SK-N-SH (cell line): ENCODE measurements around the gene P3H4. TPM values are rescaled to one million over a fixed set of nuclear protein-coding genes. Genes with fewer than 3 reads are reported as not detected.

Experiments
- CTCF ChIA-PET: fragments of 300-600, 350-600 bp; formaldehyde crosslinking; extraction: SDS; loops from one replicate; lab custom pipeline; 2021; lab: Yijun Ruan, JAX
- POLR2A ChIA-PET: fragments of 350-600 bp; sonication (Branson Sonifier 250); formaldehyde crosslinking; extraction: SDS; loops from one replicate; lab custom pipeline; 2020; ENCODE audit warnings: antibody characterized with exemption, inconsistent platforms; lab: Yijun Ruan, JAX
- DNase-seq: peaks from one replicate; pipeline ENCODE4 v3.0.0; 2012
- H2AFZ ChIP-seq: fragments of 200-600 bp; sonication (generic); 2 replicates; pipeline ENCODE4 v1.8.1; 2016; ENCODE audit warnings: antibody characterized with exemption, mild to moderate bottlenecking, low read depth
- H3F3A ChIP-seq: fragments of 200-600 bp; sonication (generic); replicated peaks from 2 replicates; pipeline ENCODE3; 2016; ENCODE audit warnings: antibody characterized with exemption, mild to moderate bottlenecking; ENCODE audit not compliant: insufficient read depth
- H3K27ac ChIP-seq, 2 experiments: fragments of 200-500 bp in 1 of 2; fragments of 200-600 bp in 1 of 2; sonication (Bioruptor generic) in 1 of 2; sonication (generic), shearing (Covaris generic) in 1 of 2; 2 replicates each; pipeline versions ENCODE4 v1.5.1 to v1.6.1; 2014 to 2016; ENCODE audit warnings: low read depth in 2 of 2, inconsistent platforms in 1 of 2, low read length in 1 of 2, mild to moderate bottlenecking in 1 of 2, mixed read lengths in 1 of 2
- H3K27me3 ChIP-seq: fragments of 200-600 bp; sonication (generic), shearing (Covaris generic); 2 replicates; pipeline ENCODE4 v1.6.1; 2016; ENCODE audit warnings: mixed run types; ENCODE audit not compliant: insufficient read depth
- H3K36me3 ChIP-seq, 2 experiments: fragments of 200-500 bp in 1 of 2; fragments of 200-600 bp in 1 of 2; sonication (Bioruptor generic) in 1 of 2; sonication (generic) in 1 of 2; replicated peaks in 1 of 2; 2 replicates each; pipeline versions ENCODE3 to v1.5.1; 2014 to 2016; ENCODE audit warnings: low read length in 1 of 2, mild to moderate bottlenecking in 1 of 2; ENCODE audit not compliant: insufficient read depth in 2 of 2, control insufficient read depth in 1 of 2
- H3K4me1 ChIP-seq, 2 experiments: fragments of 200-500 bp in 1 of 2; fragments of 200-600 bp in 1 of 2; sonication (Bioruptor generic) in 1 of 2; sonication (generic), shearing (Covaris generic) in 1 of 2; 2 replicates each; pipeline versions ENCODE4 v1.5.1 to v1.6.1; 2014 to 2016; ENCODE audit warnings: low read depth in 1 of 2, low read length in 1 of 2, mixed run types in 1 of 2; ENCODE audit not compliant: insufficient read depth in 2 of 2, control insufficient read depth in 1 of 2
- H3K4me2 ChIP-seq: fragments of 200-600 bp; sonication (generic), shearing (Covaris generic); 2 replicates; pipeline ENCODE4 v1.6.1; 2017; ENCODE audit warnings: mixed run types
- H3K4me3 ChIP-seq, 2 experiments: fragments of 200-500 bp in 1 of 2; fragments of 200-600 bp in 1 of 2; sonication (Bioruptor generic) in 1 of 2; sonication (generic), shearing (Covaris generic) in 1 of 2; 2 replicates each; pipeline versions ENCODE4 v1.5.1 to v1.8.1; 2014 to 2016; ENCODE audit warnings: low read depth in 2 of 2, inconsistent platforms in 1 of 2, low read length in 1 of 2, mild to moderate bottlenecking in 1 of 2, mixed read lengths in 1 of 2, moderate library complexity in 1 of 2
- H3K79me2 ChIP-seq: fragments of 200-600 bp; sonication (generic); 2 replicates; pipeline ENCODE4 v1.8.1; 2017; ENCODE audit warnings: mild to moderate bottlenecking; ENCODE audit not compliant: insufficient read depth
- H3K9ac ChIP-seq: fragments of 200-600 bp; sonication (generic); 2 replicates; pipeline ENCODE4 v1.6.1; 2017; ENCODE audit warnings: mixed run types
- H3K9me2 ChIP-seq: fragments of 200-600 bp; sonication (generic); 2 replicates; pipeline ENCODE4 v1.6.1; 2017; ENCODE audit warnings: mixed run types
- H3K9me3 ChIP-seq: fragments of 200-600 bp; sonication (generic); 2 replicates; pipeline ENCODE4 v1.6.1; 2017; ENCODE audit warnings: mixed run types, mild to moderate bottlenecking, moderate library complexity
- H4K20me1 ChIP-seq: fragments of 200-600 bp; sonication (generic); 2 replicates; pipeline ENCODE4 v1.6.1; 2017; ENCODE audit warnings: mild to moderate bottlenecking, mixed run types; ENCODE audit not compliant: insufficient read depth
- CHD2 ChIP-seq: fragments of 150-350 bp; IDR thresholded peaks from 2 replicates; pipeline ENCODE4 v1.6.1; 2018; ENCODE audit warnings: low read length; ENCODE audit not compliant: partially characterized antibody
- ELF1 ChIP-seq: IDR thresholded peaks from 2 replicates; pipeline ENCODE4 v1.4.0; 2012
- EP300 ChIP-seq, 2 experiments: IDR thresholded peaks; 2 replicates each; pipeline versions ENCODE4 v1.4.0 to v1.6.1; 2012; ENCODE audit warnings: borderline replicate concordance in 1 of 2, low read depth in 1 of 2, low read length in 1 of 2
- FOXJ3 ChIP-seq: sonication (generic); formaldehyde crosslinking; IDR thresholded peaks from 2 replicates; pipeline ENCODE4 v1.5.1; 2020; ENCODE audit warnings: mild to moderate bottlenecking, missing genetic modification reagents
- GABPA ChIP-seq: IDR thresholded peaks from 2 replicates; pipeline ENCODE4 v1.4.0; 2012; ENCODE audit warnings: low read depth, mild to moderate bottlenecking
- GATA2 ChIP-seq: sonication (generic); formaldehyde crosslinking; IDR thresholded peaks from 2 replicates; pipeline ENCODE4 v1.5.0; 2020; ENCODE audit warnings: mild to moderate bottlenecking, missing genetic modification reagents
- MEF2A ChIP-seq: IDR thresholded peaks from 2 replicates; pipeline ENCODE4 v1.4.0; 2012; ENCODE audit warnings: low read depth, borderline replicate concordance
- MXI1 ChIP-seq: IDR thresholded peaks from 2 replicates; pipeline ENCODE4 v1.6.1; 2012; ENCODE audit warnings: mild to moderate bottlenecking, low read depth, low read length, improper control_type of control experiment
- NFIC ChIP-seq: IDR thresholded peaks from 2 replicates; pipeline ENCODE4 v1.4.0; 2012; ENCODE audit warnings: borderline replicate concordance
- NRF1 ChIP-seq: IDR thresholded peaks from 2 replicates; pipeline ENCODE4 v1.6.1; 2012; ENCODE audit warnings: low read depth, mild to moderate bottlenecking, low read length
- POLR2AphosphoS5 ChIP-seq: IDR thresholded peaks from 2 replicates; pipeline ENCODE4 v1.6.1; 2012; ENCODE audit warnings: low read depth, low read length
- RAD21 ChIP-seq: IDR thresholded peaks from 2 replicates; pipeline ENCODE4 v1.6.1; 2012; ENCODE audit warnings: mild to moderate bottlenecking, low read length
- RCOR1 ChIP-seq: fragments of 150-350 bp; IDR thresholded peaks from 2 replicates; pipeline ENCODE4 v1.6.1; 2017; ENCODE audit warnings: antibody characterized with exemption, low read length
- SIN3A ChIP-seq: IDR thresholded peaks from 2 replicates; pipeline ENCODE4 v1.6.1; 2012; ENCODE audit warnings: low read depth, mild to moderate bottlenecking, low read length, moderate library complexity, borderline replicate concordance
- TAF1 ChIP-seq: IDR thresholded peaks from 2 replicates; pipeline ENCODE4 v1.6.1; 2012; ENCODE audit warnings: low read depth, mild to moderate bottlenecking, low read length, moderate library complexity, borderline replicate concordance
- TCF12 ChIP-seq: IDR thresholded peaks from 2 replicates; pipeline ENCODE4 v1.4.0; 2012
- YY1 ChIP-seq: IDR thresholded peaks from 2 replicates; pipeline ENCODE4 v1.4.0; 2012; ENCODE audit warnings: low read depth, mild to moderate bottlenecking
- WGBS: methylation state at CpG from one replicate; pipeline ENCODE4 v1.1.6; 2017; ENCODE audit warnings: low lambda C conversion rate; 5-methylcytosine and 5-hydroxymethylcytosine counted together
- polyA plus RNA-seq, 3 experiments: library from polyadenylated mRNA; depleted of rRNA; stranded (reverse); fragments of >200 nt; gene quantifications; 2 replicates each; pipeline ENCODE4 v1.2.3, GENCODE V29; 2012
- TF ChIP-seq, protein P1 (sequence below): IDR thresholded peaks from 2 replicates; pipeline ENCODE4; 2012
- TF ChIP-seq, protein P2 (sequence below): fragments of 150-350 bp; IDR thresholded peaks from 2 replicates; pipeline ENCODE4 v1.6.1; 2016; ENCODE audit warnings: mild to moderate bottlenecking, low read depth, low read length
- TF ChIP-seq, protein P3 (sequence below): fragments of 150-350 bp; IDR thresholded peaks from 2 replicates; pipeline ENCODE4 v1.6.1; 2017; ENCODE audit warnings: antibody characterized with exemption, low read length, low read depth, borderline replicate concordance

Gene P3H4
- polyA plus RNA-seq, 1 of the 3 experiments (the other 2 are of a cell fraction), result 88.3 TPM

DNA sequence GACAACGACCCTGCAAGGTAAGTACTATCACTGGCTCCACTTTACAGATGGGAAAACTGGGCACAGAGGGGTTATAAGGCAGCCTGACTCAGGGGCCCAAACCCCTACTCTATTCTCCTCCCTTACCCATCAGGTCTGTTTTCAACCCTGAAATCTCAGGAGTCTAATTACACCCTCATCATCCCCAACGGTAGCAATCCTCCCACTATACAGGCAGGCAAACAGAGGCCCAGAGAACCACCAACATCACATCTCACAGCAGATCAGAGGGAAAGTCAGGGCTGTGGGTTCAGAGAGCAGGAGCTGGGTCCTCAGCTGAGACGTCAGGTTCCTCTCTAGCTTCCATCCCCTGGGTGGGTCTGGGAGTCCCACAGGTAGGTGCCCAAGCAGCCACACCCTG is 41.8 kb downstream of the P3H4 start:
- TF ChIP-seq RAD21, result no peak
- TF ChIP-seq, all 33 proteins: peak for 0
- H3K9me3 ChIP-seq, result no peaks in the 10 kb centered on the region
- 76% methylated on average over 2 of the region's 3 CpGs for WGBS
- H3K4me2 ChIP-seq, result no peak overlapping the region
- no peak for DNase-seq
- H3F3A ChIP-seq, result peaks cover 3% of the 10 kb centered on the region
- H3K27ac ChIP-seq, result no peak overlapping the region
- peaks cover 0 to 6% of the 10 kb centered on the region in 2 experiments for H3K36me3 ChIP-seq
- no peaks in the 10 kb centered on the region for H3K27me3 ChIP-seq
- POLR2A ChIA-PET, result no interaction called here
- no peaks in the 10 kb centered on the region for H3K79me2 ChIP-seq
- H4K20me1 ChIP-seq, result no peaks in the 10 kb centered on the region
- H2AFZ ChIP-seq, result no peak overlapping the region
- H3K9me2 ChIP-seq, result no peaks in the 10 kb centered on the region
- H3K9ac ChIP-seq, result no peak overlapping the region
- CTCF ChIA-PET, result interaction anchor here (0.9 to 1.4 kb wide), 2 partner anchors 30 to 32 kb away, joined by 3 to 4 read pairs; no protein-coding TSS in a partner anchor
- peaks cover 0 to 22% of the 10 kb centered on the region in 2 experiments; a peak in 1 of 4 replicates for H3K4me1 ChIP-seq
- H3K4me3 ChIP-seq, result no peak overlapping the region

DNA sequence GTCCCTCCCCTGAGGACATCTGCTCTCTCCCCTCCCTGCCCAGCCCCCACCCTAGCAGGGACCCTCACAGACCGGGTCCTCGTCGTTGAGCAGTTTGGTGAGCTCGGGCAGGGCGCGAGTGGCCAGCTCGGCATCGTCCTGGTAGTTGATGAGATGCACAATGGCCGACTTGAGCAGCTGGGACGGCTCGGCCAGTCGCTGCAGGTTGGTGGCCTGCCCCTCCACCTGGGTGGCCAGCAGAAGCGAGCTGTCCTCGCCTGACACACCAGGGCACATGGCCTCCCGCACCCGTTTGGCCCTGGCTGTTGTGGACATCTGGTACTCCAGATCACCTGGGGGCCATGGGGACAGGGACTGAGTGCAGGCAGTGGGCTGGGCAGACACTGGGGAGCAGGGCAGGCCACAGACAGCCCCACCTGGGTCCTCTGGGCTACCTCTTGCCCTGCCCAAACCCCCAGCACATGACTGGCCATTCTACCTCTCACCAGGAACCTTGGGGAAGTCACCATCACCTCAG is 42.3 kb downstream of the P3H4 start:
- CTCF ChIA-PET, result interaction anchor here (0.9 to 2.0 kb wide), 4 partner anchors 16 to 33 kb away, joined by 3 to 7 read pairs (median 4); no protein-coding TSS in a partner anchor
- H3K9me3 ChIP-seq, result no peaks in the 10 kb centered on the region
- POLR2A ChIA-PET, result no interaction called here
- peaks cover 3% of the 10 kb centered on the region for H3F3A ChIP-seq
- H3K4me1 ChIP-seq, result peaks cover 0 to 22% of the 10 kb centered on the region in 2 experiments; a peak in 1 of 4 replicates
- no peaks in the 10 kb centered on the region for H4K20me1 ChIP-seq
- no peak for DNase-seq
- no peak overlapping the region for H3K27ac ChIP-seq
- H3K4me2 ChIP-seq, result no peak overlapping the region
- no peaks in the 10 kb centered on the region for H3K27me3 ChIP-seq
- H3K79me2 ChIP-seq, result no peaks in the 10 kb centered on the region
- no peak for TF ChIP-seq POLR2AphosphoS5
- TF ChIP-seq NFIC, result no peak
- TF ChIP-seq, protein P1, sequence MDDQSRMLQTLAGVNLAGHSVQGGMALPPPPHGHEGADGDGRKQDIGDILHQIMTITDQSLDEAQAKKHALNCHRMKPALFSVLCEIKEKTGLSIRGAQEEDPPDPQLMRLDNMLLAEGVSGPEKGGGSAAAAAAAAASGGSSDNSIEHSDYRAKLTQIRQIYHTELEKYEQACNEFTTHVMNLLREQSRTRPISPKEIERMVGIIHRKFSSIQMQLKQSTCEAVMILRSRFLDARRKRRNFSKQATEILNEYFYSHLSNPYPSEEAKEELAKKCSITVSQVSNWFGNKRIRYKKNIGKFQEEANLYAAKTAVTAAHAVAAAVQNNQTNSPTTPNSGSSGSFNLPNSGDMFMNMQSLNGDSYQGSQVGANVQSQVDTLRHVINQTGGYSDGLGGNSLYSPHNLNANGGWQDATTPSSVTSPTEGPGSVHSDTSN, result no peak
- no peak for TF ChIP-seq NRF1
- TF ChIP-seq MEF2A, result no peak
- no peak for TF ChIP-seq EP300 (IDR thresholded peaks at IDR 0.05; ENCODE audit: borderline replicate concordance in 1 of 2, low read depth in 1 of 2, low read length in 1 of 2)
- TF ChIP-seq GATA2 (CRISPR knock-in tag), result no peak
- TF ChIP-seq YY1, result no peak
- TF ChIP-seq TCF12, result no peak
- no peak for TF ChIP-seq ELF1
- TF ChIP-seq FOXJ3 (CRISPR knock-in tag), result no peak
- TF ChIP-seq RCOR1, result no peak
- no peak for TF ChIP-seq SIN3A
- TF ChIP-seq, protein P2, sequence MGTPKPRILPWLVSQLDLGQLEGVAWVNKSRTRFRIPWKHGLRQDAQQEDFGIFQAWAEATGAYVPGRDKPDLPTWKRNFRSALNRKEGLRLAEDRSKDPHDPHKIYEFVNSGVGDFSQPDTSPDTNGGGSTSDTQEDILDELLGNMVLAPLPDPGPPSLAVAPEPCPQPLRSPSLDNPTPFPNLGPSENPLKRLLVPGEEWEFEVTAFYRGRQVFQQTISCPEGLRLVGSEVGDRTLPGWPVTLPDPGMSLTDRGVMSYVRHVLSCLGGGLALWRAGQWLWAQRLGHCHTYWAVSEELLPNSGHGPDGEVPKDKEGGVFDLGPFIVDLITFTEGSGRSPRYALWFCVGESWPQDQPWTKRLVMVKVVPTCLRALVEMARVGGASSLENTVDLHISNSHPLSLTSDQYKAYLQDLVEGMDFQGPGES, result no peak
- TF ChIP-seq, protein P3, sequence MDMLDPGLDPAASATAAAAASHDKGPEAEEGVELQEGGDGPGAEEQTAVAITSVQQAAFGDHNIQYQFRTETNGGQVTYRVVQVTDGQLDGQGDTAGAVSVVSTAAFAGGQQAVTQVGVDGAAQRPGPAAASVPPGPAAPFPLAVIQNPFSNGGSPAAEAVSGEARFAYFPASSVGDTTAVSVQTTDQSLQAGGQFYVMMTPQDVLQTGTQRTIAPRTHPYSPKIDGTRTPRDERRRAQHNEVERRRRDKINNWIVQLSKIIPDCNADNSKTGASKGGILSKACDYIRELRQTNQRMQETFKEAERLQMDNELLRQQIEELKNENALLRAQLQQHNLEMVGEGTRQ, result no peak
- TF ChIP-seq RAD21, result no peak
- no peak for TF ChIP-seq MXI1
- TF ChIP-seq CHD2, result no peak
- no peak for TF ChIP-seq TAF1
- no peak for TF ChIP-seq GABPA
- no peak overlapping the region for H3K4me3 ChIP-seq
- WGBS, result no CpG with 5 or more reads among the region's 16 CpGs
- no peak overlapping the region for H3K9ac ChIP-seq
- peaks cover 0 to 6% of the 10 kb centered on the region in 2 experiments for H3K36me3 ChIP-seq
- H2AFZ ChIP-seq, result no peak overlapping the region
- H3K9me2 ChIP-seq, result no peaks in the 10 kb centered on the region
